Vagina (tissue), 2 donors: Measurements from ENCODE around the gene TACC3. TPM values are rescaled to one million over a fixed set of nuclear protein-coding genes. Genes with fewer than 3 reads are reported as not detected.

Experiments used
- DNase-seq, 2 donors: peaks; one replicate each; pipeline ENCODE4 v3.0.0-alpha.2; 2017; ENCODE audit errors: extremely low spot score in 2 of 2
- H3K27ac ChIP-seq: fragments of 200-600 bp; sonication (generic); one replicate; pipeline ENCODE4 v1.5.1; 2019
- H3K27me3 ChIP-seq: fragments of 200-600 bp; sonication (generic); one replicate; pipeline ENCODE4 v1.5.1; 2019
- H3K36me3 ChIP-seq, 2 donors: fragments of 200-600 bp; sonication (generic); one replicate each; pipeline ENCODE4 v1.5.1; 2017 to 2019
- H3K4me1 ChIP-seq: fragments of 200-600 bp; sonication (generic); one replicate; pipeline ENCODE4 v1.5.1; 2019
- H3K4me3 ChIP-seq, 2 donors: fragments of 200-600 bp; sonication (generic); 1 replicate in 1 of 2; 2 replicates in 1 of 2; pipeline ENCODE4 v1.5.1; 2016 to 2019
- H3K9me3 ChIP-seq: fragments of 200-600 bp; sonication (generic); one replicate; pipeline ENCODE4 v1.5.1; 2019
- CTCF ChIP-seq, 3 experiments: fragments of 450-650 bp in 2 of 3; fragments of 200-600 bp in 1 of 3; sonication (generic) in 1 of 3; IDR thresholded peaks; one replicate each; pipeline ENCODE4 v1.5.1; 2017 to 2019; ENCODE audit warnings: antibody characterized with exemption in 3 of 3, mild to moderate bottlenecking in 2 of 3, moderate library complexity in 2 of 3
- POLR2A ChIP-seq, 2 donors: fragments of 450-650 bp; IDR thresholded peaks; one replicate each; pipeline ENCODE4 v1.6.1; 2017; ENCODE audit warnings: antibody characterized with exemption in 2 of 2, mild to moderate bottlenecking in 2 of 2, moderate library complexity in 2 of 2
- POLR2AphosphoS5 ChIP-seq, 2 donors: sonication (generic); formaldehyde crosslinking; IDR thresholded peaks; one replicate each; pipeline ENCODE4 v1.9.0; 2017; ENCODE audit warnings: antibody characterized with exemption in 2 of 2, mild to moderate bottlenecking in 2 of 2, low read depth in 1 of 2; ENCODE audit not compliant: insufficient read depth in 1 of 2
- intact Hi-C: fragments of 100-400 bp; cut with DNase I; formaldehyde crosslinking; loops from one replicate; pipeline ENCODE4 v1.15.1; 2023
- total RNA-seq: library from RNA; depleted of rRNA; stranded (reverse); fragments of >200 nt; gene quantifications from one replicate; pipeline ENCODE4 v1.2.3, GENCODE V29; 2016

The TACC3 gene
- total RNA-seq, 1 donor from 2014 or later = 16.0 TPM

GRCh38 chr4:1766106-1767060 lies 45.1 kb downstream of the TACC3 start:
- no peaks in the 10 kb centered on the region for H3K27me3 ChIP-seq
- no peaks in the 10 kb centered on the region for H3K36me3 ChIP-seq
- no peaks in the 10 kb centered on the region for H3K9me3 ChIP-seq
- DNase-seq = no peak
- peaks cover 59% of the 10 kb centered on the region for H3K4me1 ChIP-seq
- peak overlapping the region; percentile 45 to 63 for H3K4me3 ChIP-seq
- TF ChIP-seq POLR2A (IDR thresholded peaks at IDR 0.05) = no peak
- no peak for TF ChIP-seq CTCF (IDR thresholded peaks at IDR 0.05)
- TF ChIP-seq POLR2AphosphoS5 (IDR thresholded peaks at IDR 0.05; ENCODE audit: insufficient read depth in 1 of 2, low read depth in 1 of 2) = no peak
- H3K27ac ChIP-seq = peak overlapping the region; percentile 54
- intact Hi-C loops = loop anchor here (10.0 kb wide), 1 partner anchor 138 kb away; no protein-coding TSS in a partner anchor

GRCh38 chr4:1767061-1767769 lies 45.9 kb downstream of the TACC3 start:
- no peaks in the 10 kb centered on the region for H3K9me3 ChIP-seq
- H3K4me1 ChIP-seq = peaks cover 67% of the 10 kb centered on the region
- H3K27me3 ChIP-seq = no peaks in the 10 kb centered on the region
- H3K36me3 ChIP-seq = no peaks in the 10 kb centered on the region
- H3K4me3 ChIP-seq = peak overlapping the region; percentile 45 to 63
- H3K27ac ChIP-seq = peak overlapping the region; percentile 54
- no peak for TF ChIP-seq POLR2A (IDR thresholded peaks at IDR 0.05)
- TF ChIP-seq CTCF (IDR thresholded peaks at IDR 0.05) = no peak
- no peak for TF ChIP-seq POLR2AphosphoS5 (IDR thresholded peaks at IDR 0.05; ENCODE audit: insufficient read depth in 1 of 2, low read depth in 1 of 2)
- intact Hi-C loops = loop anchor here (10.0 kb wide), 1 partner anchor 138 kb away; no protein-coding TSS in a partner anchor
- no peak for DNase-seq

- no peaks in the 10 kb centered on the region for H3K9me3 ChIP-seq
- H3K27ac ChIP-seq = no peak overlapping the region
- intact Hi-C loops = loop anchor here (10.0 kb wide), 1 partner anchor 137 kb away; no protein-coding TSS in a partner anchor
- DNase-seq = no peak
- H3K27me3 ChIP-seq = no peaks in the 10 kb centered on the region
- TF ChIP-seq POLR2A (IDR thresholded peaks at IDR 0.05) (no peak), POLR2AphosphoS5 (IDR thresholded peaks at IDR 0.05; ENCODE audit: insufficient read depth in 1 of 2, low read depth in 1 of 2) (no peak), CTCF (IDR thresholded peaks at IDR 0.05) (no peak)
- peaks cover 69% of the 10 kb centered on the region for H3K4me1 ChIP-seq
- H3K4me3 ChIP-seq = peak overlapping the region; percentile 45 to 63
- no peaks in the 10 kb centered on the region for H3K36me3 ChIP-seq
Observed at GRCh38 chr4:1767770-1768366, 46.5 kb downstream of the TACC3 start.

- Histone ChIP-seq H3K27ac (peak overlapping the region; percentile 65), H3K9me3 (no peaks in the 10 kb centered on the region), H3K4me3 (no peak overlapping the region), H3K27me3 (no peaks in the 10 kb centered on the region), H3K4me1 (peaks cover 64% of the 10 kb centered on the region), H3K36me3 (no peaks in the 10 kb centered on the region)
- intact Hi-C loops = loop anchor here (10.0 kb wide), 1 partner anchor 136 kb away; no protein-coding TSS in a partner anchor
- no peak for DNase-seq
- TF ChIP-seq CTCF (IDR thresholded peaks at IDR 0.05) (no peak), POLR2AphosphoS5 (IDR thresholded peaks at IDR 0.05; ENCODE audit: insufficient read depth in 1 of 2, low read depth in 1 of 2) (no peak), POLR2A (IDR thresholded peaks at IDR 0.05) (no peak)
Observed at GRCh38 chr4:1768367-1769034, 47.2 kb downstream of the TACC3 start.
